WTC11 (cell line): ENCODE data around the gene VSNL1. TPM values are rescaled to one million over a fixed set of nuclear protein-coding genes. Genes with fewer than 3 reads are reported as not detected.

ENCODE experiments used
- ATAC-seq: fragments of 200-7000 bp; cut with Tn5 transposase; 2 replicates; pipeline ENCODE4 v1.10.0; 2021; ENCODE audit warnings: mild to moderate bottlenecking, moderate library complexity
- CTCF ChIA-PET: fragments of 300-600 bp; sonication (Branson Sonifier 250); formaldehyde crosslinking; loops from one replicate; lab custom pipeline; 2021; ENCODE audit warnings: antibody characterized with exemption; lab: Charles Lee
- POLR2A ChIA-PET: fragments of 350-600 bp; sonication (Branson Sonifier 250); formaldehyde crosslinking; loops from one replicate; lab custom pipeline; 2021; ENCODE audit warnings: antibody characterized with exemption; lab: Charles Lee
- DNase-seq: peaks from one replicate; pipeline ENCODE4 v3.0.0; 2021; ENCODE audit warnings: low spot score
- H3K27ac Mint-ChIP-seq: 2 replicates; pipeline ENCODE4 v1.8.0; 2021; ENCODE audit warnings: mixed read lengths
- H3K27me3 Mint-ChIP-seq: 2 replicates; pipeline ENCODE4 v1.8.0; 2021; ENCODE audit warnings: low read depth, mild to moderate bottlenecking, moderate library complexity, mixed read lengths
- H3K36me3 Mint-ChIP-seq: 2 replicates; pipeline ENCODE4 v1.8.0; 2021; ENCODE audit warnings: mixed read lengths
- H3K4me1 Mint-ChIP-seq: 2 replicates; pipeline ENCODE4 v1.8.0; 2022; ENCODE audit warnings: mixed read lengths
- H3K4me3 Mint-ChIP-seq: 2 replicates; pipeline ENCODE4 v1.8.0; 2021; ENCODE audit warnings: mild to moderate bottlenecking, moderate library complexity, mixed read lengths
- H3K9me3 Mint-ChIP-seq: 2 replicates; pipeline ENCODE4 v1.8.0; 2021; ENCODE audit warnings: mixed read lengths
- CDX4 ChIP-seq: fragments of 250-450 bp; sonication (Bioruptor Pico); IDR thresholded peaks from 2 replicates; pipeline ENCODE4 v1.9.0; 2021; ENCODE audit warnings: moderate library complexity, mild to moderate bottlenecking, inconsistent platforms, borderline replicate concordance
- CREM ChIP-seq: sonication (generic); formaldehyde crosslinking; IDR thresholded peaks from 2 replicates; pipeline ENCODE4 v1.8.1; 2022; ENCODE audit warnings: mild to moderate bottlenecking, missing genetic modification reagents, moderate library complexity
- CTCF ChIP-seq: fragments of 200-600 bp; IDR thresholded peaks from 2 replicates; pipeline ENCODE4 v1.8.0; 2022; ENCODE audit warnings: antibody characterized with exemption
- EMX1 ChIP-seq: fragments of 250-450 bp; sonication (Bioruptor Pico); IDR thresholded peaks from 2 replicates; pipeline ENCODE4 v1.8.0; 2021; ENCODE audit warnings: mild to moderate bottlenecking
- FOXJ3 ChIP-seq: sonication (generic); formaldehyde crosslinking; IDR thresholded peaks from 2 replicates; pipeline ENCODE4 v1.9.0; 2021; ENCODE audit warnings: missing genetic modification reagents, mild to moderate bottlenecking, borderline replicate concordance
- GABPB1 ChIP-seq: sonication (generic); formaldehyde crosslinking; IDR thresholded peaks from 2 replicates; pipeline ENCODE4 v1.8.1; 2023; ENCODE audit warnings: mild to moderate bottlenecking, missing genetic modification reagents
- HMGA2 ChIP-seq: fragments of 250-450 bp; sonication (Bioruptor Pico); IDR thresholded peaks from 2 replicates; pipeline ENCODE4 v1.4.0; 2021; ENCODE audit warnings: mild to moderate bottlenecking, moderate library complexity
- KAT7 ChIP-seq: sonication (generic); formaldehyde crosslinking; IDR thresholded peaks from 2 replicates; pipeline ENCODE4 v1.8.1; 2023; ENCODE audit warnings: missing genetic modification reagents, mild to moderate bottlenecking, borderline replicate concordance
- MAX ChIP-seq: sonication (generic); formaldehyde crosslinking; IDR thresholded peaks from 2 replicates; pipeline ENCODE4 v1.8.0; 2022; ENCODE audit warnings: mild to moderate bottlenecking, missing genetic modification reagents
- MLX ChIP-seq: sonication (generic); formaldehyde crosslinking; IDR thresholded peaks from 2 replicates; pipeline ENCODE4 v1.8.1; 2023; ENCODE audit warnings: mild to moderate bottlenecking, missing genetic modification reagents, moderate library complexity
- MXD4 ChIP-seq: fragments of 250-450 bp; sonication (Bioruptor Pico); IDR thresholded peaks from 2 replicates; pipeline ENCODE4 v1.8.0; 2021; ENCODE audit warnings: mild to moderate bottlenecking, moderate library complexity, borderline replicate concordance
- NR3C1 ChIP-seq: sonication (generic); formaldehyde crosslinking; conservative IDR thresholded peaks from 2 replicates; pipeline ENCODE4 v1.8.1; 2023; ENCODE audit warnings: low read depth, mild to moderate bottlenecking, missing genetic modification reagents
- SMAD4 ChIP-seq: sonication (generic); formaldehyde crosslinking; IDR thresholded peaks from 2 replicates; pipeline ENCODE4 v1.8.0; 2022; ENCODE audit warnings: mild to moderate bottlenecking, missing genetic modification reagents
- STAT6 ChIP-seq: sonication (generic); formaldehyde crosslinking; conservative IDR thresholded peaks from 2 replicates; pipeline ENCODE4 v1.8.1; 2023; ENCODE audit warnings: mild to moderate bottlenecking, low read depth, missing genetic modification reagents, moderate library complexity
- USF1 ChIP-seq: sonication (generic); formaldehyde crosslinking; IDR thresholded peaks from 2 replicates; pipeline ENCODE4 v1.8.0; 2022; ENCODE audit warnings: mild to moderate bottlenecking, missing genetic modification reagents
- ZBTB21 ChIP-seq: sonication (generic); formaldehyde crosslinking; IDR thresholded peaks from 2 replicates; pipeline ENCODE4 v1.8.1; 2023; ENCODE audit warnings: mild to moderate bottlenecking, missing genetic modification reagents, borderline replicate concordance
- ZBTB43 ChIP-seq: sonication (generic); formaldehyde crosslinking; IDR thresholded peaks from 2 replicates; pipeline ENCODE4 v1.8.1; 2023; ENCODE audit warnings: mild to moderate bottlenecking, missing genetic modification reagents
- total RNA-seq: library from RNA; stranded (reverse); gene quantifications from 3 replicates; pipeline ENCODE4 v1.2.3, GENCODE V29; 2021

Gene VSNL1
- total RNA-seq, 1 experiment from 2014 or later, result 78.4 TPM

- CTCF ChIA-PET, result interaction anchor here (1.0 kb wide), 1 partner anchor 208 kb away, joined by 4 read pairs; no protein-coding TSS in a partner anchor
- peak; percentile 65 for ATAC-seq
- TF ChIP-seq MAX (CRISPR knock-in tag), result no peak
- TF ChIP-seq CTCF, result no peak
- no peak for TF ChIP-seq STAT6
- TF ChIP-seq FOXJ3, result no peak
- TF ChIP-seq NR3C1, result no peak
- no peak for TF ChIP-seq HMGA2 (CRISPR knock-in tag)
- no peak for TF ChIP-seq KAT7 (CRISPR knock-in tag)
- no peak for TF ChIP-seq USF1 (CRISPR knock-in tag)
- TF ChIP-seq ZBTB43 (CRISPR knock-in tag), result no peak
- TF ChIP-seq CDX4, result no peak
- no peak for TF ChIP-seq EMX1
- TF ChIP-seq SMAD4 (CRISPR knock-in tag), result no peak
- no peak for TF ChIP-seq ZBTB21
- no peak for TF ChIP-seq MLX (CRISPR knock-in tag)
- no peak for TF ChIP-seq MXD4
- no peak for TF ChIP-seq GABPB1 (CRISPR knock-in tag)
- no peak for TF ChIP-seq CREM (CRISPR knock-in tag)
- TF ChIP-seq, all 79 proteins: peak for 0
- peaks cover 3% of the 10 kb centered on the region; the same call in 1 of the 2 replicates for H3K27me3 Mint-ChIP-seq
- DNase-seq, result no peak
- peaks cover 44% of the 10 kb centered on the region for H3K4me1 Mint-ChIP-seq
- H3K9me3 Mint-ChIP-seq, result no peaks in the 10 kb centered on the region
- H3K36me3 Mint-ChIP-seq, result no peaks in the 10 kb centered on the region
- peak overlapping the region; percentile 81 for H3K4me3 Mint-ChIP-seq
- H3K27ac Mint-ChIP-seq, result peak overlapping the region; percentile 81
- POLR2A ChIA-PET, result interaction anchor here (1.2 to 1.4 kb wide), 2 partner anchors 23 to 26 kb away, joined by 4 read pairs; partner anchors contain the start of gene VSNL1
Observed at GRCh38 chr2:17517481-17518211, 22.9 kb upstream of the VSNL1 start.
